Activated CD8-positive, alpha-beta memory T cell treated with anti-CD3 and anti-CD28 coated beads for 48 hours (primary cell): ENCODE measurements around the gene DAG1.

Source experiments
- DNase-seq, 3 experiments: peaks; one replicate each; pipeline ENCODE4 v3.0.0-alpha.2; 2020; ENCODE audit warnings: low read depth in 2 of 3, low spot score in 2 of 3

Gene DAG1

DNA sequence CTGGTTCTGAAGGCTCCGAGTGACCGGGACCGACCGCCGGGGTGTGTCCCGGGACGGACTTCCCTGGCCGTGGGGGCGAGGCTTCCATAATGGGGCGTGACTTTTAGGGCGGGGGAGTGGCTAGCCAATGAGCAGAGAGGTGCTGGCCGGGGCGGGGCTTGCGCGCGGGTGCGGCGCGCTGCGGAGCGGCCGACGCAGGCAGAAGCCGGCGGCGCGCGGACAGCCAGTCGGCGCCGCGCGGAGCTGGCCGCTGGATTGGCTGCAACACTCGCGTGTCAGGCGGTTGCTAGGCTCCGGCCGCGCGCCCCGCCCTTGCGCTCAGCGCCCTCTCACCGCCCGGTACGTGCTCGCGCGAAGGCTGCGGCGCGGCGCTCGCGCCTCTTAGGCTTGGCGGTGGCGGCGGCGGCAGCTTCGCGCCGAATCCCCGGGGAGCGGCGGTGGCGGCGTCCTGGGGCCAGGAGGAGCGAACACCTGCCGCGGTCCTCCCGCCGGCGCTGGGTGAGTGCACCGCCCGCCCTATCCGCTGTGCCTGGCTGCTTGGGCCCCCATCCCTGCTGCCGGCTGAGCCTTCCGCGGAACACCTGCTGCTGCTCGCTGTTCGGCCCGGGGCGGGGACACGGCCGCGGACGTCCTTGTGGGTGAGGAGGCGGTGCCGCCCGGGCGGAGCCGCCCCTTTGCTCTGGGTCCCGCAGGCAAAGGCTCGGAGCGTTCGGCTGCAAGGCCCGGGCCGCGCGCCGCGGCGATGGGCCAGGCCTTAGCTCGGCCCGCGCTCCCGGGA is at the start of gene DAG1:
Gene DAG1, plus strand, starts transcription at position 332 of the 778 bp plus-strand sequence. CDS start 40,268 bp downstream, outside the sequence.
- DNase-seq: peak; percentile 88 to 94 (median 93)

DNA sequence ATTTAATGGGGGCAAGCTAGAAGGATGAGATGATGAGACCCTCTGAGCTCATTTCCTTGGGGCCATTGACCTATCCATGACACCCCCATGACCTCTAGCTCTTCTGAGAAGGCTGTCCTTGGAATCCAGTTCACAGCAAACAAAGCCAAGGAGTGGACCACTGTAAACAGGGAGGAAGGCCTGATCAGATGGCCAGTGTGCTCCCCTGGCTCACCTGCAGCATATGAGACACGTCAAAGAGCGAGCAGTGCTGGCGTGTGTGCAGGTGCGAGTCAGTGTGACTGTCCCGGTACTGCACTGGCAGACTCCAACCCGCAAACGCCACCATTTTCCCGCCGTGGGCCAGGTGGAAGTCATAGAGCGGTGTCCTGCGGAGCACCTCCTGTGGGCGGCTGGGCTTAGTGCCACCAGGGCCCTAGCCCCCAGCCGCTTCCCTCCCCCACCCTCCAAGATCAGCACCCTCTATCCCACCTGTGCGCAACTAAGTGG is 48.1 kb upstream of the DAG1 start:
- no peak for DNase-seq

DNA sequence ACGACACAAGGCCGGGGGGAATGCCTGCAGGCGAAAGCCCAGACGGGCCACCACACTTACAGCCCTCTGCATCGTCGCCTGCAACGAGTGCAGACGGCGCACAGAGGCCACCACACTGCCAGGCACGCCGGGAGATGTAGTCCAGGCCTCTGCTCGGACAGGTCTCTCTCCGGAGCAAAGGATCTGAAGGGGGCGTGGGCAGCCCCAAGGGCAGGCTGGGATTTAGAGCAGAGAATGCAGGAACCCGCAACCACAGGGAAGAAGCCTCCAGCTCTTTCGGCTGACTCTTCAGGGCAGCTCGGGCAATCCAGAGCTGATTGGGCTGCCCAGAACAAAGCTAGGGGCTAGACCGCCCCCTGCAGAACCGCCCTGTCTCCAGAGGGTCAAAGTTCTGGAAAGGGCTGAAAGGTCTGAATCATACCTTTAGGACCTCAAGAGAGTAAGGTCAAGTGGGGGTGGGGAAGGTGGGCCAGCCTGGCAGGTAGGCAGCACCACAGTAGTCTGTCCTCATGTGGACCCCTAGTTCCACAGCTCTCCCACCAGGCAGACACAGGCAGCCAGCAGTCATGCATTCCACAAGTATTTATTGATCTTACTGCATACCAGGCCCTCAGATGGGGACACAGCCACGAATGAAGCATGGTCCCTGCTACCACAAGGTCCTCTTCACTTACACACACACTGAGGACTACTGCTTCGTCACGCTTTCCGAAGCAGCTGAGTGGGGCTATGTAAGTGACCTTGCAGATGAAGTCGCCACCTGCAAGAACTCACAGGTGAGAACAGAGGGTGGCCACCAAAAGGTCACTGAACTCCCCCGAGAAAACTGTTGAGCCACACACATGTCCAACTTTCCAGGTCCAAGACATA is 47.5 kb upstream of the DAG1 start, which contains the start of gene AMT:
Gene AMT, minus strand, starts transcription at position 95 of the 870 bp plus-strand sequence. Its CDS starts 23 bp downstream, at position 72.
- no peak for DNase-seq

DNA sequence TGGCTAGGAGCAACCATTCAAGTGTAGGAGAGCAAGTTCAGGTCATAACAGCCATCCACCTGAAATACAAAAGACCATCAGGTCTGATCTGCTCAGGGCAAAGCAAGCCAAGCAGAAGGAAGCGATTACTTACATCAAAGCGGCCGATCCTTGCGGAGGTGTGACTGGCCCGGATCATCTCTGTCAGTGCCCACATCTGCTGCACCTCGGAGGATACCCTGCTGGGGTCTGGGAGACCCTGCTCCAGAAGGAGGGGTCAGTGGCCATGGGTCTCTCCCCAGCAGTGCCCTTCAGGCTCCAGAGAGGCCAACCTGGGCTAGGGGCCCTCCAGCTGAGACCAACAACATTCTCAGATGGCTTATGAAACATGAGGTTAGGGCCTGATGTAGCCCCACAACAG is 45.3 kb upstream of the DAG1 start:
- no peak for DNase-seq

DNA sequence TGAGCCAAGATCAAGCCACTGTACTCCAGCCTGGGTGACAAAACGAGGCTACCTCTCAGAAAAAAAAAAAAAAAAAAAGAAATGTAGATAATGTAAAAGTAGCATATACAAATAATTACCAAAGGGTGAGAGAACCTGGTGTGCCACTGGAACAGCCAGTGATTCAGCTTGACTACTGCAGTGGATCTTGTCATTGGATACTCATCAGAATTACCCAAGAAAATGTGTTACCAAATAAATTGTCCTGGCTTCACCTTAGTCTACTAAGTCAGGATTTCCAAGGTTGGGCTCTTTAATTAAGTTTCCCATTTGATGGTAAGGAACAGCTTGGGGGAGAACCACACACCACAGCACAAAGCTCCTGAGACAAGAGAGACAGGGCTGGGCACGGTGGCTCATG is 42.5 kb upstream of the DAG1 start:
- no peak for DNase-seq

DNA sequence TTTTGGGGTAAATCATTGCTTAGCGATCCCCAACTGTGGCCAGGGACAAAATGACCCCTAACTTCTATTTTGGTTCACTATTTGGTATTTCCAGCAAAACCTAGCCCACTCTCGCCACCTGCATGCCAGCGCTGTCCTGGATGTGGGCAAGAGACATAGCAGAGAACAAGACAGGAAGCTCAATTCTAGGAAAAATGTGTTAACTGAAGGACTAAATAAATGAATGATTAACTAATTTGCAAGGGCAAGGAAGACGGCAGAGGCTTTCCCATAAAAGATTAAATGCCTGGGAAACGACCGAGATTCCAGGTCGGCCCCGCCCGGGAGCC is 41.4 kb upstream of the DAG1 start:
- no peak for DNase-seq

DNA sequence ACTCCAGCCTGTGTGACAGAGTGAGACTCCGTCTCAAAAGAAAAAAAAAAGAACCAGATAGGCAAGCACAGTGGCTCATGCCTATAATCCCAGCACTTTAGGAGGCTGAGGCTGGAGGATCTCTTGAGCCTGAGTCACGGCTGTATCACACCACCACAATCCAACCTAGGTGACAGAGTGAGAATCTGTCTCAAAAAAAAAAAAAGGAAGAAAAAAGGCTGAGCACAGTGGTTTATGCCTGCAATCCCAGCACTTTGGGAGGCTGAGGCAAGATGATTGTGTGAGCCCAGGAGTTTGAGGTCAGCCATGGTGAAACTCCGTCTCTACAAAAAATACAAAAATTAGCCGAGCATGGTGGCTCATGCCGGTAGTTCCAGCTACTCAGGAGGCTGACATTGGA is 35.3 kb upstream of the DAG1 start:
- DNase-seq: no peak

DNA sequence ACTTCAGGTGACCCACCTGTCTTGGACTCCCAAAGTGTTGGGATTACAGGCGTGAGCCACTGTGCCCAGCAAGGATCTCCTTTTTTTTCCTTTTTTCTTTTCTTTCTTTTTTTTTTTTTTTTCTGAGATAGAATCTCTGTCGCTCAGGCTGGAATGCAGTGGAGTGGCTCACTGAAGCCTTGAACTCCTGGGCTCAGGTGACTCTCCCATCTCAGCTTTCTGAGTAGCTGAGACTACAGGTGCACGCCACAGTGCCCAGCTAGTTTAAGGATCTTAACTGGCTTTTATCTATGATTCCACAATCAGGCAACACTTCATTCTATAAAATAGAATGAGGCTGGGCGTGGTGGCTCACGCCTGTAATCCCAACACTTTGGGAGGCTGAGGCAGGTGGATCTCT is 24.7 kb upstream of the DAG1 start:
- DNase-seq: no peak

DNA sequence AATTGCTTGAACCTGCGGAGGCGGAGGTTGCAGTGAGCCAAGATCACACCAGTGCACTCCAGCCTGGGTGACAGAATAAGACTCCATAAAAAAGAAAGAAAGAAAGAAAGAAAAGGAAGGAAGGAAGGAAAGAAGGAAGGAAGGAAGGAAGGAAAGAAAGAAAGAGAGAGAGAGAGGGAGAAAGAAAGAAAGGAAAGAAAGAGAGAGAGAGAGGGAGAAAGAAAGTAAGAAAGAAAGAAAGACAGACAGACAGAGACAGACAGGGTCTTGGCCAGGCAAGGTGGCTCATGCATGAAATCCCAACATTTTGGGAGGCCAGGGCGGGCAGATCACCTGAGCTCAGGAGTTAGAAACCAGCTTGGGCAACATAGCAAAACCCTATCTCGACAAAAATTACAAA is 16.4 kb upstream of the DAG1 start:
- DNase-seq: no peak

DNA sequence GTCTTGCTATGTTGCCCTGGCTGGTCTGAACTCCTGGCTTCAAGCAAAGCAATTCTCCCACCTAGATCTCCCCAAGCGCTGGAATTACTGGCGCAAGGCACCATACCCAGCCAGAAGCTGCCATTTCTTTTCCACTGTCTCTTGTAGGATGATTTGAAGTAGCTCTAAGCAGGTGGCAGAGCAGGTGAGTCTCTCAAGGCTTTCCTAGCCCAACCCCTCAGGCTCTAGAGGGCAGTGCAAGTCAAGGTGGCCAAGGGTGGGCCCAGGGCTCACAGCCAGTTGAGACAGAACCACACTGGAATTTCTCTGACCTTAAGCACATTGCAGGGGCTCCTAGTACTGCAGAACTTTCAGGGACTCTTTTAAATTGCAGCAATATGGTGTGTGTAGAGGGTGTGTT is 15.6 kb upstream of the DAG1 start:
- no peak for DNase-seq

DNA sequence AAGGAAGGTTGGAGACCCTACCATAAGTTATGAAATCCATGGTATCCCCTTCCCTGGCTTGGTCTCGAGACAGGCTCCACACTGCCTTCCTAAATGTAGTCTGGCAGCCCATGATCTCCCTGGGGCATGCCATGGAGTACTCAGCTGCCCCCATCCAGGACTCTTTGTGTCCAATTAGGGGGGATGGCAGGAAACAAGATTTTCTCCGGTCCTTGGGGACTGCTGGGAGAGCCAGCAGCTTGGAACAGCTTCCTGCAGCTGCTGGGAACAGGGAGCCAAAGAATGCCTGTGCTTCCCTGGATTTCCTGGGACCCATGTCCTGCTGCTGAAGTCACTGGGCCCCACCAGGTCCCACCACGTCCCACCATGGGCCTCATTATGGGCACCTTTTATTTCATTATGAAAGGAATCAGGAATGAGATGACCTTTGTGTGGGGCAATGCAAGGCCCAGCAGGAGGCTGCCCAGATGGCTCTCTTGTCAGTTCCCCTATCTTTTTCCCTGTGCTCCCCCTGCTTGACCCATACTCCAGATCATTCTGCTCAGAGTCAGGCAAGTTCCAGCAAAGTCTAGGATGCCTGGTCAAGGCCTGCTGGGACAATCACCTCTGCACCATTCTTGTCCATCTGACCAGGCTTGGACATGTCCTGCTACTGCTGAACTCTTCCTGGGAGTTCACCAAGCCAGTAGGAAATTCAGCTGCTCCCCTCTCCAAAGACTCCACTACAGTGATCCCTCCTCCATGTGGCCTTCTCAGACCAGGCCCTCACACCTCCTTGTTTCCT is 15.0 kb upstream of the DAG1 start:
- DNase-seq: no peak

DNA sequence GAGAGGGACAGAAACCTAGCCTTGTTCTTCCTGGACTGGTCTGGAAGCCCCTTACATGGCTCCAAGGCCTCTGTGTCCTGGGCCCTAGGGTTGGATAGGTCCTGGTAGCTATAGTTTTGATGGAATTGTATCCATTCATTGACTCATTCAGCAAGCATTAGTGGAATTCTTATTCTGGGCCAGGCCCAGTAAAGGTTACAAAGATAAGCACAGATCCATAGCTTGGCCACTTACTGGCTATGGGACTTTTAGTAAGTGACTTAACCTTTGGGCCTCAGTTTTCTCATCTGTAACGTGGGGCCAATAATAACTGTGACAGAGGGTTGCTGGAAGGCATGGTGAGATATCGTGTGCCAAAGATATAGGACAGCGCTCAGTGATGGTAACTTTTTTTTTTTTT is 13.6 kb upstream of the DAG1 start:
- DNase-seq: no peak

DNA sequence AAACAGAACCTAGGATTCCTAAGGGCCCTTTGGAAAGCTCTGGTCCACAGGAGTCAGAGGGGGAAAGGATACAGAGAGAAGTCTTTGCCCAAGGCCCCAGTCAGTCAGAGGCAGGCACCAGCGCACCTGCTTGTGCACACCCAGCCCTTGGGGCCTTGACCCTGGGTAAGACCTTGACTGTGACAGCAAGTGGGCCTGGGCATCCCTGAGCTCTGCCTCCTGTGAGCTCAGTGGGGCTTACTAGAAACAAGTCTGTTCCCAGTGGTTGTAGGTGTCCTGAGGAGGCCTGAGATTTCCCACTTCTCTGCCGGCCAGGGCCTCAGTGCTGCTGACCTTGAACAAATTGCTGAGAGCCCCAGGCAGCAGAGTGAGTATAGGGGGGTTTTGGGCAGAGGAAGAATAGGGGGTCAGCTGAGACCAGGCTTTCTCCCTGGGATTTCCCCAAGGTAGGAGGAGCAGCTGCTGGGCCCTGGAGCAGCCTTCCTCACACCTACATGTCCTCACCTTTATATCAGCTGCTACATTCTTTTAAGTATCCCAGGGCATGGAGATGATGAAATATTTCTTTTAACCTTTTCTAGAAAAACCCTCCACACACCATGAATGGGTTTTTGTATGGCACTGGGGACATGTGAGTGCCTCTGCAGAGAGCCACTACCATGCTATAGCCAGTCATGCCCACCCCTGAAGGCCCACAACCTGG is 9.7 kb upstream of the DAG1 start:
- no peak for DNase-seq

DNA sequence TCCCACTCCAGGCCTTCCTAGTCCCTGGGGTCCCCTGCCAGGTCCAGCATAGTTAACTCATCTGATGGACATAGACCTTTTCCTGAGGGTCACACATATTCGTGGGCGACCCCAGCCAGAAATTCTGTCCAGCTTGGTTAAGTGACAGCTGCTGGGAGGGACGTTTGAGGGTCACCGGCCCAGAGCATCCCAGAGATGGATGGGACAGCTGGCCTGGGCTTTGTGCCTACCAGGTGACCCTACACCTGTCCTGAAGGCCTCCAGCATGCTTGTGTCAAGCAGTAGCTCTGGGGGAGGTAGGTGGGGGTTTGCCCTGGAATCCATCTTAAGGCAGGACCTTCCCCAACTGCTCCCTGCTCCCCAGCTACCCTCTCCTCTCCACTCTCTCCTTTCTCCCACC is 9.1 kb upstream of the DAG1 start:
- no peak for DNase-seq

DNA sequence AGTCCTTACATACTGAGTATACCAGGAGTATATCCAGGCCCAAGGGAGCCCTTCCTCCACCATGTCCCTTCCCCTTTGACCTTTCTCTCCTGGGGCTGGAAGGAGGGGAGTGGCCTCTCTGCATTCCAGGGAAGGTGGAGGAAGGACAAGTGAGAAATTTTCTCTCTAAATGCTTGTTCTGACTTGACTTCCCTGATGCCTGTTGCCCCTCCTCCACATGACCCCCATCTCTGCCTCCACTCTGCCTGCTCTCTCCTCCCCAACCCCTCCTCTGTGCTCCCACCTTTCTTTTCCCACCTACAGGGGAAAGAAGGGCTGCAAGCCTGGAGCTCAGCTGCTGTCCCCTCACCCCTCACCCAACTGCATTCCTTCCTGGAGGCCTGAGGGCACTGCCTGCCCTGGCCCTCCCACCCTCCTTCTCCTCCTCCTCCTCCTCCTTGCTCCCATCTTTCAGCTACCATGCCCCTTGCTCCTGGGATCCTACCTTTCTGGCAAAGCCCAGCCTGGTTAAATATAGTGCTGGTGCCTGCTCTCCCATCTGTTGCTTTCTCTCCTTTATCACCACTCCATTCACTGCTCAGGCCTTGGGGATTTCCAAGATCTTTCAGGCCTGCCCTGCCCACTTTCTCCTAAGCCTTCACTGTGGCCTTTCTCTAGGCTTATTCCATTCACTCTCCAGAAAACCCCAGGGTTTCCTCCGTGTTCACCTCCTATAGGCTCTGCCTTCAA is 8.5 kb upstream of the DAG1 start:
- DNase-seq: no peak

DNA sequence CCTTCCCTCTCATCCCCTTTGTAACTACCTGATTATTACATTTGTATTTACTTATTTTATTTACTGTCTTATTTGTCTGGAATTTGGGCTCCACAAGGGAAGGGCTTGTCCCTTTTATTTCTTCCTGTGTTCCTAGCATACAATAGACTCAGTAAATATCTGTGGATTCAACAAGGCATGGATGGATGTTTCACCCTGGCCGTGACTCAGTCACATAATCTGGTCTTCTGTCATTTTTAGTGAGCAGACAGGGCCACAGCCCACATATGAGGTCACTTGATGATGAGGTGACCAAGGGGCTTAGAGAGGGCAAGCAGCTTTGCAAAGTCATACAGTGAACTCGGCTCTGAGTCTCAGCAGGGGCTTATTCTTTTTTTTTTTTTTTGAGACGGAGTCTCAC is 7.8 kb upstream of the DAG1 start:
- DNase-seq: no peak

DNA sequence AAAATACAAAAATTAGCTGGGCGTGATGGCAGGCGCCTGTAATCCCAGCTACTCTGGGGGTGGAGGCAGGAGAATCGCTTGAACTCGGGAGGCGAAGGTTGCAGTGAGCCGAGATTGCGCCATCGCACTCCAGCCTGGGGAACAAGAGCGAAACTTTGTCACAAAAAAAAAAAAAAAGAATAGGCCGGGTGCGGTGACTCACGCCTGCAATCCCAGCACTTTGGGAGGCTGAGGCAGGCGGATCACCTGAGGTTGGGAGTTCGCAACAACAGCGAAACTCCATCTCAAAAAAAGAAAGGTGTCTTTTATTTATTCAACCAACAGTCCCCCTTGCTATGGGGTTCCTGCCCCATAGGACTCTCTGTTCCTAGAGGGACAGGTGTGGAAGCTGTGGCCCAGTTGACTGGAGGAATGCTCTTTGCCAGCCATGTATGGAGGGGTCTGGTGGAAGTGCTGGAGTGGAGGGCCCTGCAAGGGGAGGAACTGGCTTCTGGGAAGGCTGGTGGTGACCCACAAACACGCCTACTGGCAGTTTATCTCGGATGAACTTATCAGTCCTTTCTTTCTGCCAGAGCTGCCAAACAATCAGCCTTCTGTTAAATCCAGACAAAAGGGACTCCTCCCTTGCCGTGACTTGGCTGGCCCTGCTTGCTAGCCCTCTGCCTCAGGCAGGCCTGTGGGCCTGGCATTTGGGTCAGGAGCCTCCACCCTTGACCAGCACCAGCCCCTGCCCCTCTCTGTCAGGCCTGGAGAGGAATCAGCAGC is 4.6 kb upstream of the DAG1 start:
- DNase-seq: no peak

DNA sequence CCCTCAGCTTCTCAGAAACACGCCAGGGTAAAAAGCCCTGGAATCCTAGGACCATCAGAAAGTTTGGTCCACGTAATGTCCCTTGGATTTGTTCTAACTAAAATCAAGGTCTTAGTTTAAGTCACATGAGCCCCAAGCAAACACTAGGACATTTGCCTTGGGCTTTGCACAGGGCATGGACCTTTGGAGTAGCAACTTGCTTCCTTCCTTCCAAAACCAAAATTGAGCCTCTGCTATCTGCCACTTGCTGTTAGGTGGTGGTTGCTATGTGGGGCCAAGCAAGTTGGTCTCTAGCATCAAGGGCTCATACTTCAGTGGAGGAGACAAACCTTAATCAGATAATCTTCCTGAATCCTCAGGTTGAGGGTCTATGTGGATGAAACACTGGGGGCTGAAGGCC is 4.0 kb upstream of the DAG1 start:
- DNase-seq: no peak
